NCI-H2107 treated with DMSO at 0.1 percent for 48 hours (cell line): ENCODE results near the gene ATP4A.

ENCODE experiments used
- DNase-seq: peaks from one replicate; lab custom pipeline; 2025; ENCODE audit not compliant: unreplicated experiment; lab: John Stamatoyannopoulos, UW

ATP4A gene

GRCh38 chr19:35502751-35503150 lies 60.7 kb downstream of the ATP4A start:
- DNase-seq = no peak

GRCh38 chr19:35501684-35502083 lies 61.8 kb downstream of the ATP4A start:
- no peak for DNase-seq

GRCh38 chr19:35500611-35501010 lies 62.8 kb downstream of the ATP4A start:
- DNase-seq = no peak
